GM19468 (cell line): ENCODE measurements around the gene FAM89B.

Experiments used
- ATAC-seq: cut with Tn5 transposase; IDR thresholded peaks from one replicate; pipeline ENCODE4 v1.9.1; 2021; ENCODE audit warnings: mild to moderate bottlenecking, moderate library complexity, moderate number of reproducible peaks; ENCODE audit not compliant: unreplicated experiment; ENCODE audit errors: extremely low read depth

The FAM89B gene

DNA sequence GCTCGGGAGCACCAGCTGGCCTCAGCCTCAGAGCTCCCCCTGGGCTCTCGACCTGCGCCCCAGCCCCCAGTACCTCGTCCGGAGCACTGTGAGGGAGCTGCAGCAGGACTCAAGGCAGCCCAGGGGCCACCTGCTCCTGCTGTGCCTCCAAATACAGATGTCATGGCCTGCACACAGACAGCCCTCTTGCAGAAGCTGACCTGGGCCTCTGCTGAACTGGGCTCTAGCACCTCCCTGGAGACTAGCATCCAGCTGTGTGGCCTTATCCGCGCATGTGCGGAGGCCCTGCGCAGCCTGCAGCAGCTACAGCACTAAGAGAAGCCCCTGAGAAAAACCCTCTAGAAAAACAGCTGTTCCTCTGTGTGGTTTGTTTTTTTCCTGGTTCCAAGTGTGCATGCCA is 918 bp upstream of the FAM89B start:
- no peak for ATAC-seq

DNA sequence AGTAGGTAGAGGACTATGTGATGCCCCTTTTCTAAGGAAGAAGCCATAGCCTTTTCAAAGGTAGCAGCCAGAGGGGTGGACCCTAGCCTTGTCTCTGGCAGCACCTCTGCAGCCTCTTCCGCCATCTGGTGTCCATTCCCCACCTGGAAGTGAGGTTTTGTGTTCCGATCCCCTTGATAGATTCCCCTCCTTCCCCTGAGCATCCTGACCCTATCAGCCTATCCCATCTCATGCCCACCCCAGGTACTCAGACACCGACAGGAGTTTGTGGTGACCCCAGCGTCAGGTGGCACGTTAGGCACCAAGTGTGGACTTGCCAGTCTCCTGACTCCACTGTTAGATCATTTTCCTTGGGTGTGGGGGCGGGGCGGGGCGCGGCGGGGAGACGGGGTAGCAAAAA is 398 bp upstream of the FAM89B start:
- ATAC-seq: no peak

DNA sequence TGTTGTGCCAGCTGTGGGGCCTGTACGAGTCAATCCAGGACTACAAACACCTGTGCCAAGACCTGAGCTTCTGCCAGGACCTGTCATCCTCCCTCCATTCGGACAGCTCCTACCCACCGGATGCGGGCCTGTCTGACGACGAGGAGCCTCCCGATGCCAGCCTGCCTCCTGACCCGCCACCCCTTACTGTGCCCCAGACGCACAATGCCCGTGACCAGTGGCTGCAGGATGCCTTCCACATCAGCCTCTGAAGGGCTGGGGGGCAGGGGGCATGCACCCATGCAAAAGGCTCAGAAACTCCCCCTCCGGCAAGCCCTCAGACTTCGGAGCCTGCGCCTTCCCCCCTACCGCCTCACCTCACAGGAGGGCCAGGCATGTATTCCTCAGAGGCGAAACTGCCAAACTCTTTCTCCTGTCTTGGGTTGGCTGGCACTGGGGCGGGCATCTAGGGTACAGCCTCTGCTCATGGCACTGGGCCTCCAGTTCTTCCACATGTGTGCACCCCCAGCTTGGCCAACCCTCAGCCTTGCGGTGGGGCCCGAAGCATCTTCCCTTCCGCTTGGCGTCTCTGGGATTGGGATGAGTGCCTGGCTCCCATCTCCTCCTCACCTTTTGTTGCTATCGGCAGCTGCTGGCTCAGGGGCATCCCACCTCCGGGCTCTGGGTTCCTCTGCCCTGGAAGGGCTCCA is 1.2 kb downstream of the FAM89B start:
- ATAC-seq: no peak

DNA sequence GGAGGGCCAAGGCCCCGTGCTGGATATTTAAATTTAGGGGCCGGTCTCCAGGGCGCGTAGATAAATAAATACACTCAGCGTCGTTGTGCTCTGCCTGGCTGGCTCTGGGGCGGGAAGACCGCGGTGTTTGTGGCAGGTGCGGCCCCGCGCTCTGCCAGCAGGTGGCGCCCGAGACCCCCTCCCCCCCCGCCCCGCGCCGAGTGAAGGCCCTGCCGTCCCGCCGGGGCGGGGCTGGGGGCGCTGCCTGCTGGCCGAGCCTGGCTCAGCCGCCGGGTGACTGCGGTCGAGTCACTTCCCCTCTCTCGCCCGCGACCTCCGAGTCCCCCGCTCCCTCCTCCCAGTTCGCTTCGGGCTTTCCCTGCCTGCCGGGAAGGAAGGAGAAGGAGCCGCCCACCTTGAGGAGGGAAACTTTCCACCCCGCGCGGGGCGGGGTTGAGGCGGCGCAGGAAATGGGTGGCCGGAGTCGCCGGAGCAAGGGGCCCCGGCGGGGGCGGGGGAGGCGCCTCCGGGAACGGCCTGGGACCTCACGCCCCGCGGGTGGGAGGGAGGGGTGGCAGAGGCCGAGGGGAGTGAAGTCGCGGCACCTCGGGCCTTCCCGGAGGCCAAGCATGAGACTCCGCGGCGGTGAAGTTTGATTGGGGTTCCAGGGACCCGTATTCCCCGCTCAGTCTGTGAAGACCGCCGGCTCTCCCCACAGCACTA is 1.9 kb downstream of the FAM89B start:
- peak; percentile 10 for ATAC-seq

DNA sequence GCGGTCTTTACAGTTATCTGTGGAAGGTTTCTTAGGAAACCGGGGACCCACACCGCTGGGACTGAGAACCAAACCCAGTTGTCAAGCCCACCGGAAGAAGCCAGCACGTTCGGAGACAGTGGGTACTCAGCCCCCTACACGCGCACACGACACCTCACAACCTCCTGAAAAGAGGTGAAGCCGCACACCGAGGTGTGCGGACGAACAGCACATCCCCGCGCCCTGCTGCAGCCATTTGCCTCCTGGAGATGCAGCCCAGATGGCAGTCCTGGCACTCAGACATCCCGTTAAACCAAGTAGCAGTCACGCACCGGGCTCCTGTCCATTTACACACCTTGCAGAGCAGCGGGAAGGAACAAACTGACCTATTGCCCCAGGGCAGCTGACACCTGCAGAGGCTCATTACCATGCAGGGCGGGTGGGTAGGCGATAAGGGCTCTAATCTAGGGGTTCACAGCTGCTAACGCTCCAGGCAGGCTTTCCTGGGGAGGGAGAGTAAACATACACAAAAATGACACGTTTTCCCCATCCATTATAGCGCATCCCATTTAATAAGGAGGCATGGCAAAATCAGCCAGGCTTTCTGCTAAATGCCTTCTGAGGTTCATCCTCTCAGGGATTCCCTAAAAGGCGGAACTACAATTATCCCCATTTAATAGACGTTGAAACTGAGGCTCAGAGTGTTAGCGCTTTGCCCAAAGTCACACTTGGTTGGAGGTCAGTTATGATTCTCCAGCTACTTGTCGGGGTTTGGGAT is 2.7 kb downstream of the FAM89B start:
- no peak for ATAC-seq

DNA sequence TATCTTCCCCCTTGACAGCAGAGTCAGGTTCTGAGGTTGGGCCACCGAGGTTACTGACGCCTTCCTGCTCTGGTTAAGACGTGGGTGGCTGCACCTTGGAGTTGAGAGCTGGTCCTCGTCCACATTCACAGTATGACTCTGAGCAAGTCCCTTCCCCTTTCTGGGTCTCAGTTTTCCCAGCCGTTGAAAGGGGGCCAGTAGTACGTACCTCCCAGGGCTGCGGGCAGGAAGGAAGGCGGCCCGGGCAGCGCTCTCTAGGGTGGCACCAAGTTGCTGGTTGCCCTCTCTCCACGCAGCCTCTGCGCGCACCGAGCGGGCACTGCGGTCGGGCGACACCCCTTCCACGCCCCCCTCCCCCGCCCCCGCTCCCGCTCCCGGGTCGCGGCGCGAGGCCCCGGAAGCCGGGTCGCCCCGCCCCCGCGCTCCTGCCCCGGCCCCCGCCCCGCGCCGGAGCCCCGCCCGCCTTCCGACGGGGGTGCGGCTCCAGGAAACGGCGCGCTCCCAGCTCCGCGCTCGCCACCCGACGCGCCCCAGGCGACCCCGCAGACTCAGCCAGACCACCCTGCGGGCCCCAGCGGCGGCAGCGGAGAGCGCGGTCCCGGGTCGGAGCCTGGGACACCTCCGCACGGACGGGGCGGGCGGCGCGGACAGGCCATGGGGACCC is 3.4 kb downstream of the FAM89B start, which contains the start of gene EHBP1L1:
Gene EHBP1L1, plus strand, starts transcription at position 486 of the 664 bp plus-strand sequence. CDS start 250 bp downstream, outside the sequence.
- ATAC-seq: no peak

DNA sequence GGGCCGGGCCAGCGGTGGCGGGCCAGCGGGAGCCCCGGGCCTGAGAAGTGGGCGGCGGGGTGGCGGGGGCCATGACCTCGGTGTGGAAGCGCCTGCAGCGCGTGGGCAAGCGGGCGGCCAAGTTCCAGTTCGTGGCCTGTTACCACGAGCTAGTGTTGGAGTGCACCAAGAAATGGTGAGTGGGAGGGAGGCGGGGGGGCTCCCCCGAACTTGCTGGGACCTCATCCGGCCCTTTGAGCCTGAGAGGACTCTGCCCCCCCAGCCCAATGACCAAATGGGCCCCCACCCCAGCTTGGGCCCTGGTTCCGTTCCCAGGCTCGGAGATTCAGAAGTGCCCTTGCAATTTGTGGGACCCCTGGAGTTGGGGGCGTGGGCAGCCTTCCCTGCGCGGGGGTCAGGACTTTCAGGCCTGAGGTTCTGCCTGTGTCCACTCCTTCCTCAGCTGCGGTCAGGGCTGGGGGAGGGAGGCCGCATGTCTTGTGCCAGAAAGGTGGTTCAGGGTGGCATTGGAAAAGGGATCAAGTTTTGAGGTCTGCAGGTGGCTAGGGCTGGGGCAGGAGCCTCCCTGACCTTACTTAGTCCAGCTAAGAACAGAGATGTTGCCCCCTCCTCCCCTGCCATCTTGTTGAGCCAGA is 4.0 kb downstream of the FAM89B start:
- ATAC-seq: no peak

DNA sequence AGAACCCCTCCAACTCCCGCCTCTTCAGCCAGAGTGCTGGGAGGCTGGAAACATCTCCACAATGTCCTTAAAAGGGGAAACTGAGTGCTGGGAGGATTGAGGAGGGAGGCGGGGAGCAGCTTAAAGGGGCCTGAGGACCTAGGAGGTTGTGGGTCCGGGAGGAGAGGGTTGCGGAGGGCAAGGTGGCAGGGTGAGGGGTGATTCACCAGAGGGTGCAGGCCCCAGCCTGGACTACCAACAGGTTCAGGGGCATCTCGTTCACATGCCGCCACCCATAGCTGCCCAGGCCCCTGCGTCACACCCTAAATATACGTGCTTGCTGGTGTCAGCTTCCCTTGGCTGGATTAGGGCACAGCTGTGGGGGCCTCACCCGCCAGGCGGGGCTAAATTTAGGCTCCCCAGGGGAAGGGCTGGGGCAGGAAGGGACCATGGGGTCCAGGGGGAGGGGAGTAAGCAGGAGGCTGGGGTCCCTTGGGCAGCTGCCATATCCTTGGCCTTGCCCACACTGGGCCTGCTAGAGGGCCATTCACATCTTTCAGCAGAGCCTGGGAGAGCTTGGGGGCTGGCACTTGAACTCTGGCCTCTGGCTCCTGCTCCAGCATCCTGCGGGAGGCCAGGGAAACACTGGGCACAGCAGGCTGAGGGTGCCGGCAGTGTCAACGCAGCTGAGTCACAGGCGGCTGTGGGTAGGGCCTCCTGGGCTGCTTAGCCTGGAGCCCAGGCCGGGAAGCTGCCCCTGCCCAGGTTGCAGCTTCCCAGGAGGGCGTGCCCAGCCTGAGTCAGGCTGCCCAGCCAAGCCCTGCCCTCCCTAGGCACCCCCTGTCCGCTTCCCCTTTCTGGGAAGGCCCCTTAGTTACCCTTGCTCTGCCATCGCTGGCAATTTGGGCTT is 4.8 kb downstream of the FAM89B start:
- ATAC-seq: no peak

DNA sequence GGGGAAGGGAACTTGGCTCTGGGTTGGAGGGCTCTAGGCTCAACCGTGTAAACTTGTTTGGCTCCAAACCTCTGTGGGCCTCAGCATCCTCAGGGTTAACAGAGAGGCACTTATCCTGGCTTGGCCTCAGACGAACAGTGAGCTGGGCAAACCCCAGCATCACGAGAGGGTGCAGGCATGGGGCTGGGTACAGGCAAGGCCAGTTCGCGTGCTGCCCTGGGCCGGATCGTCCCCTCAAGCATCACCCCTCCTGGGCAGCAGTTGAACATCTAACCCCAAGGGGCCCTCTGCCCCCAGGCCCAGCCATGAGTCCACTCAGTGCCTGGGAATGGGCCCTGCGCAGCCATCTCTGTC is 5.4 kb downstream of the FAM89B start:
- no peak for ATAC-seq

DNA sequence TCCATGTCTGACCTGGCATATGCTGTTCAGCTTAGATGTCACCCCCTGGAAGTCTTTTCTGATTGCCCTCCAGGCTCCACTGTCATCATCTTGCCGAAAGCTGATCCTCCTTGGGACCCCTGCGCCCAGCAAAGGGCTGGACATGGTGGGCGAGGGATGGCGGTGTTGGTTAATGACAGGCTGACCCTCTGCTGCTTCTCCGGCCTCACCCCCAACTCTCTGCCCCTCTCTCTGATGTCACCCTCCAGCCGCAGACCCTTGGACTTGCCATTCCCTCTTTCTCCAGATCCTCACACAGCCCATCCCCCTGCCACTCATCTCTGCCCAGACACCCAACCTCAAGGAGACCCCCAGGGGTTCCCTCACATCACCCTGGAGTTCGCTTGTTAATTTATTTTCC is 5.8 kb downstream of the FAM89B start:
- ATAC-seq: no peak

DNA sequence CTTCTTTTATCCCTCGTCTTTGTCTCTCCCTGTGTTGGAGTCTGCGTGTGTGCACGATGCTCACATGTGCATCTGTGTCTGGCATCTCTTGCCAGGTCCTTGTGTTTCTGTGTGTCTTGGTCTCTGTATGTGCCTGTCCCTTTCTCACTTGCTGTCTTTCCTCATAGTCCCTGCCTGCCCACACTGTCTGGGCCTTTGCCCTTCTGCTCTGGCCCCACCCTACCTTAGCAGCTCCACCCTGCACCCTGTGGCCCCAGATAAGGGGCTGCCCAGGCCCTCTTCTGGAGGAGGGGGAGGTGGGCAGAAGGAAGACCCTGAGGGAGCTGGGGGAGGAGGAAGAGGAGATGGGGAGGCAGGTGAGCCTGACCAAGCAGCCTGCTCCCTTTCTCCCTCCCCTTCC is 6.3 kb downstream of the FAM89B start:
- ATAC-seq: no peak

DNA sequence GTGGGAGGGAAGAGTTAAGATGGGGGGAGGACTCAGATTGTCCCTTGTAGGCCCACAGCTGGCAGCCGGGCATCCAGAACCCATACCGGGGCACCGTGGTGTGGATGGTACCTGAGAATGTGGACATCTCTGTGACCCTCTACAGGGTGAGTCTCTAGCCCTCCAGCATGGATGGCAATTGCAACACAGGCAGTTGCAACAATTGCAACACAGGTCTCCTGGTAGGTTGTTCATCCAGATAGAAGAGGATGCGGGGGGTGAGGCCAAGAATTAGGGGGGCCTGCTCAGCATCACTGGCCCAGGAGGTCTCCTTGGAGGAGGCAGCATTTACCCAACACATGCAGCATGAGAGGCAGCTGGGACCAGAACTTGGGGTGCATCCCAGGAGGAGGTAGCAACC is 7.0 kb downstream of the FAM89B start:
- no peak for ATAC-seq

DNA sequence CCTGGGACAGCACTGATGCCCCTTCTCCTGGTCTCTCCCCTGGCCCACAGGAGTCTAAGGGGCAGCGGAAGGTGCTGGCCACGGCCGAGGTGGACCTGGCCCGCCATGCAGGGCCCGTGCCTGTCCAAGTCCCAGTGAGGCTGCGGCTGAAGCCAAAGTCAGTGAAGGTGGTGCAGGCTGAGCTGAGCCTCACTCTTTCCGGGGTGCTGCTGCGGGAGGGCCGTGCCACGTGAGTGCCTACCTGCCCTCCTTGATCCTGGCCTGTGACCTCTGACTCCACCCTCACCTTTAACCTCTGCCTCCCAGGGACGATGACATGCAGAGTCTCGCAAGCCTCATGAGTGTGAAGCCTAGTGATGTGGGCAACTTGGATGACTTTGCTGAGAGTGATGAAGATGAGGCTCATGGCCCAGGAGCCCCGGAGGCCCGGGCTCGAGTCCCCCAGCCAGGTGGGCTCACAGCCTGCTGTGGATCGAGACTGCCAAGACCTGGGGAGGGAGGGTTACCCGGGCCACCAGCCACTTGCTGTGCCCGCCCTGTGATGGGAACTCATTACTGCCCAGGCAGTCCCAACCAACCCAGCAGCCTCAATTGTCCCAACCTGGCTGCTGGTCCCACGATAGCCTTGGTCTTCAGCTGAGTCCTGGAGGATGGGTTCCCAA is 7.8 kb downstream of the FAM89B start:
- ATAC-seq: no peak

DNA sequence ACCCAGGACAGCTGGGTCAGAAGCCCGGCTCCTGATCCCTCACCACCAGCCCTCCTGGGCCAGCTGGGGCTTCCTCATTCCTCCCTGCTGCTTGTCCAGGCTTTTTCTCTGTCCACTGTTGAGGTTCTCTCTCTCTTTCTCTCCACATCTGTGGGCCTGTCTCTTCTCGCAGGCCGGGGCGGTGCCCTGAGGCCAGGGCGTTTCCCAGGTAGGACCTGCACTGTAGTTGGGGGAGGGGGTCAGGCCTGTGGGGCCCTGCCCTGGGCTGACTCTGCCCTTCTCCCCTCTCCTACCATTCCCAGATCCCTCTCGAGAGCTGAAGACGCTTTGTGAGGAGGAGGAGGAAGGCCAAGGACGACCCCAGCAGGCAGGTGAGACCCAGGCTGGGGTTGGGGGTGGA is 8.4 kb downstream of the FAM89B start:
- ATAC-seq: no peak

DNA sequence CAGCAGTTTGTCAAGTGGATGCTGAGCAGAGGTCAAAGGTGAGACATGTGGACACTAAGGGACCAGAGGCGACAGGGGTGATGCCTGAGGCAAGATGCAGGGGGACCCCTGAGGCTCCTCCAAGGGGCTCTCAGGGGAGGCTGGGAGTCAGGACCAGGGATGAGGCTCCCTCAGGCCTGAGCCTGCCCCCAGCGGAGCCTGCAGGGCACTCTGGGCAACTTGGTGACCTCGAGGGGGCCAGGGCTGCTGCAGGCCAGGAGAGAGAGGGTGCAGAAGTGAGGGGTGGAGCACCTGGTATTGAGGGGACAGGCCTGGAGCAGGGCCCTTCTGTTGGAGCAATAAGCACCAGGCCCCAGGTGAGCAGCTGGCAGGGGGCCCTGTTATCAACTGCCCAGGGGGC is 9.6 kb downstream of the FAM89B start:
- no peak for ATAC-seq

DNA sequence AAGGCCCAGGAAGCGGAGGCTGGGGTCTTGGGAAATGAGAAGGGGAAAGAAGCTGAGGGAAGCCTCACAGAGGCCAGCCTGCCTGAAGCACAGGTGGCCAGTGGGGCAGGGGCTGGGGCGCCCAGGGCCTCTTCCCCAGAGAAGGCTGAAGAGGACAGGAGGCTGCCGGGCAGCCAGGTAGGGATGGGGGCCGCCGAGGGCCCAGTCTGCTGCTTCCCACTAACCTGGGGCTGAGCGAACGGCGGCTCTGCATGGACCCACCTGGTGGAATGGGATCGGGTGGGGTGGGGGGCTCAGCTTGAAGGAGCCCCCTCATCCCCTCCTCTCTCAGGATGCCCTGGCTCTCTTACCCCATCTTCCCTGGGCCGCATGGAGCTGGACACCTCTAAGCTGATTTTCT is 11.3 kb downstream of the FAM89B start:
- no peak for ATAC-seq

DNA sequence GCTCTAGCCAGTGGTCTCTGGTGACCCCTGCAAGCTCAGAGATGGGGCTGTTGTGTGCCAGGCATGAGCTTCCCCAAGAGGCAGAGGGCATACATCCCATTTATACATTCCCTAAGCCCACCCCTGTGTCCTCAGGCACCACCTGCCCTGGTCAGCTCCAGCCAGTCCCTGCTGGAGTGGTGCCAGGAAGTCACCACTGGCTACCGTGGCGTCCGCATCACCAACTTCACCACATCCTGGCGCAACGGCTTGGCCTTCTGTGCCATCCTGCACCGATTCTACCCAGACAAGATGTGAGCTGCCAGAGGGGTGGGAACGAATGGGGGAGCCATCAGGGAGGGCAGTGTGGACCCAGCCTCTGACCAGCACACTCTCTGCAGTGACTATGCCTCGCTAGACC is 11.8 kb downstream of the FAM89B start:
- no peak for ATAC-seq

DNA sequence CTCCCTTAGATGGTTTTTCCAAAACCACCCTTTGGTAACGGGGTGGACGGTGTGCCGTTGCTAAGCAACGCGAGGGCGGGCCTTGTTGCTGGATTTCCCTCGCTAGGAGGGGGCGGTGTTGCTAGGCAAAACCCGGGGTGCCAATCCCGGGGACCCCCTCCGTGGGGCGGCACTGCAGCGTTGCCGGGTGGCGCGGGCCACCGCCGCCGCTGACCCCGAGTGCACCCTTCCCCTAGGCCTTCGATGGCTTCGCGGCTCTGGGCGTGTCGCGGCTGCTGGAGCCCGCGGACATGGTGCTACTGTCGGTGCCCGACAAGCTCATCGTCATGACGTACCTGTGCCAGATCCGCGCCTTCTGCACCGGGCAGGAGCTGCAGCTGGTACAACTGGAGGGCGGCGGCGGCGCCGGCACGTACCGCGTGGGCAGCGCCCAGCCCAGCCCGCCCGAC is 12.4 kb downstream of the FAM89B start:
- no peak for ATAC-seq
